SK-N-SH treated with all-trans-retinoic acid at 6 μM for 48 hours (cell line): ENCODE measurements around the gene C14orf119.

ENCODE experiments used
- ATAC-seq: fragments of 200-7000 bp; cut with Tn5 transposase; 3 replicates; pipeline ENCODE4 v1.9.1; 2020; ENCODE audit warnings: mild to moderate bottlenecking, moderate library complexity
- ARNTL ChIP-seq: fragments of 450-650 bp; formaldehyde crosslinking; IDR thresholded peaks from 2 replicates; pipeline ENCODE4 v1.5.0; 2020; ENCODE audit warnings: low read depth, mild to moderate bottlenecking, moderate library complexity, borderline replicate concordance
- BACH2 ChIP-seq: fragments of 250-450 bp; sonication (Bioruptor Pico); IDR thresholded peaks from 2 replicates; pipeline ENCODE4 v1.9.0; 2021; ENCODE audit warnings: mild to moderate bottlenecking, borderline replicate concordance
- CREB5 ChIP-seq: fragments of 250-450 bp; sonication (Bioruptor Pico); IDR thresholded peaks from 2 replicates; pipeline ENCODE4 v1.5.1; 2020; ENCODE audit warnings: low read depth, mild to moderate bottlenecking, moderate library complexity
- CSDC2 ChIP-seq: fragments of 250-450 bp; sonication (Bioruptor Pico); IDR thresholded peaks from 2 replicates; pipeline ENCODE4 v1.5.0; 2020; ENCODE audit warnings: mild to moderate bottlenecking, moderate library complexity
- CSRNP3 ChIP-seq: fragments of 250-450 bp; sonication (Bioruptor Pico); IDR thresholded peaks from 2 replicates; pipeline ENCODE4 v1.5.1; 2021; ENCODE audit warnings: mild to moderate bottlenecking, moderate library complexity
- ESRRG ChIP-seq: fragments of 250-450 bp; sonication (Bioruptor Pico); IDR thresholded peaks from 2 replicates; pipeline ENCODE4 v1.6.1; 2021; ENCODE audit warnings: mild to moderate bottlenecking
- ISL1 ChIP-seq: fragments of 250-450 bp; sonication (Bioruptor Pico); IDR thresholded peaks from 2 replicates; pipeline ENCODE4 v2.1.2; 2022; ENCODE audit warnings: mild to moderate bottlenecking, moderate library complexity
- PATZ1 ChIP-seq: fragments of 250-450 bp; sonication (Bioruptor Pico); IDR thresholded peaks from 2 replicates; pipeline ENCODE4 v1.8.0; 2020; ENCODE audit warnings: mild to moderate bottlenecking, moderate library complexity, borderline replicate concordance
- POU6F1 ChIP-seq: fragments of 250-450 bp; sonication (Bioruptor Pico); IDR thresholded peaks from 2 replicates; pipeline ENCODE4 v1.8.0; 2021; ENCODE audit warnings: low read depth, mild to moderate bottlenecking, moderate library complexity, borderline replicate concordance
- PPARA ChIP-seq: fragments of 250-450 bp; sonication (Bioruptor Pico); IDR thresholded peaks from 2 replicates; pipeline ENCODE4 v1.5.0; 2020; ENCODE audit warnings: mild to moderate bottlenecking, borderline replicate concordance
- RARB ChIP-seq: fragments of 250-450 bp; sonication (Bioruptor Pico); IDR thresholded peaks from 2 replicates; pipeline ENCODE4 v1.8.0; 2021; ENCODE audit warnings: mild to moderate bottlenecking, moderate library complexity
- SNAI2 ChIP-seq: fragments of 250-450 bp; sonication (Bioruptor Pico); IDR thresholded peaks from 2 replicates; pipeline ENCODE4 v1.5.0; 2020; ENCODE audit warnings: mild to moderate bottlenecking, moderate library complexity
- TOX ChIP-seq: fragments of 250-450 bp; sonication (Bioruptor Pico); IDR thresholded peaks from 2 replicates; pipeline ENCODE4 v1.8.0; 2021; ENCODE audit warnings: mild to moderate bottlenecking, moderate library complexity, borderline replicate concordance
- TSHZ2 ChIP-seq: fragments of 250-450 bp; sonication (Bioruptor Pico); IDR thresholded peaks from 2 replicates; pipeline ENCODE4 v1.5.0; 2020; ENCODE audit warnings: mild to moderate bottlenecking, moderate library complexity
- ZC3H10 ChIP-seq: fragments of 250-450 bp; sonication (Bioruptor Pico); IDR thresholded peaks from 2 replicates; pipeline ENCODE4 v1.5.1; 2021; ENCODE audit warnings: mild to moderate bottlenecking, moderate library complexity
- ZFP3 ChIP-seq: fragments of 250-450 bp; sonication (Bioruptor Pico); IDR thresholded peaks from 2 replicates; pipeline ENCODE4 v1.5.0; 2020; ENCODE audit warnings: mild to moderate bottlenecking, moderate library complexity
- ZFP30 ChIP-seq: fragments of 450-650 bp; formaldehyde crosslinking; IDR thresholded peaks from 2 replicates; pipeline ENCODE4 v1.5.0; 2022; ENCODE audit warnings: mild to moderate bottlenecking, moderate library complexity
- ZNF70 ChIP-seq: fragments of 450-650 bp; formaldehyde crosslinking; IDR thresholded peaks from 2 replicates; pipeline ENCODE4 v1.5.0; 2020; ENCODE audit warnings: mild to moderate bottlenecking, moderate library complexity
- ZNF8 ChIP-seq: fragments of 450-650 bp; formaldehyde crosslinking; IDR thresholded peaks from 2 replicates; pipeline ENCODE4 v1.5.0; 2020; ENCODE audit warnings: mild to moderate bottlenecking, moderate library complexity

The C14orf119 gene

GRCh38 chr14:23129759-23130316 is 34.5 kb downstream of the C14orf119 start:
- no peak for ATAC-seq
- TF ChIP-seq CSRNP3 (CRISPR knock-in tag), result no peak
- no peak for TF ChIP-seq POU6F1
- TF ChIP-seq PPARA, result no peak
- no peak for TF ChIP-seq ARNTL (CRISPR knock-in tag)
- TF ChIP-seq TOX (CRISPR knock-in tag), result no peak
- no peak for TF ChIP-seq SNAI2 (CRISPR knock-in tag)
- no peak for TF ChIP-seq ZFP3 (CRISPR knock-in tag)
- TF ChIP-seq PATZ1 (CRISPR knock-in tag), result no peak

GRCh38 chr14:23130871-23131270 is 35.6 kb downstream of the C14orf119 start:
- no peak for ATAC-seq
- TF ChIP-seq PATZ1 (CRISPR knock-in tag) (no peak), CSDC2 (CRISPR knock-in tag) (no peak), ARNTL (CRISPR knock-in tag) (no peak), ZFP3 (CRISPR knock-in tag) (no peak)

GRCh38 chr14:23131482-23131881 is 36.2 kb downstream of the C14orf119 start:
- no peak for ATAC-seq

GRCh38 chr14:23132970-23133369 is 37.7 kb downstream of the C14orf119 start:
- no peak for ATAC-seq
- TF ChIP-seq ZNF8 (CRISPR knock-in tag) (no peak), ZFP3 (CRISPR knock-in tag) (no peak), ZNF70 (no peak), CREB5 (CRISPR knock-in tag) (no peak), ZFP30 (CRISPR knock-in tag) (no peak), CSDC2 (CRISPR knock-in tag) (no peak), ZC3H10 (CRISPR knock-in tag) (no peak), PATZ1 (CRISPR knock-in tag) (no peak), SNAI2 (CRISPR knock-in tag) (no peak), RARB (CRISPR knock-in tag) (no peak), BACH2 (CRISPR knock-in tag) (no peak), ESRRG (CRISPR knock-in tag) (no peak), ISL1 (CRISPR knock-in tag) (no peak), TSHZ2 (no peak), POU6F1 (no peak)

More at GRCh38 chr14:23131482-23131881, 36.2 kb downstream of the C14orf119 start:
- no peak for TF ChIP-seq TOX (CRISPR knock-in tag)
